ENCODE data around the gene MAP6. TPM values are rescaled to one million over a fixed set of nuclear protein-coding genes. Genes with fewer than 3 reads are reported as not detected.

The MAP6 gene
- total RNA-seq, 1 experiment from 2014 or later = not detected

- no peak for DNase-seq (ENCODE audit: low read depth, low spot score)
- POLR2A ChIA-PET = no interaction called here
- H3K27ac ChIP-seq (ENCODE audit: low read depth, low read length) = no peak overlapping the region
These were observed 14.5 kb downstream of the MAP6 start for GRCh38 chr11:75654314-75654713.

More at GRCh38 chr11:75654314-75654713, 14.5 kb downstream of the MAP6 start:
- no TSS peak for BruUV-seq (replicated peaks)
- Histone ChIP-seq H3K36me3 (ENCODE audit: control insufficient read depth in 1 of 2, insufficient read depth in 2 of 2, low read length in 2 of 2) (no peaks in the 10 kb centered on the region), H3K4me3 (replicated peaks in 1 of 2; ENCODE audit: low read depth in 1 of 2, low read length in 2 of 2) (no peak overlapping the region), H3K27me3 (ENCODE audit: insufficient read depth, low read length) (no peaks in the 10 kb centered on the region), H4K20me1 (ENCODE audit: insufficient read depth) (no peaks in the 10 kb centered on the region), H3K9me3 (ENCODE audit: control insufficient read depth in 1 of 2, insufficient read depth in 1 of 2, low read depth in 1 of 2, low read length in 2 of 2) (no peaks in the 10 kb centered on the region), H3K4me2 (ENCODE audit: low read length) (no peak overlapping the region), H3K9me2 (ENCODE audit: insufficient read depth) (no peaks in the 10 kb centered on the region), H3K4me1 (ENCODE audit: control insufficient read depth in 1 of 2, insufficient read depth in 2 of 2, low read length in 2 of 2) (no peaks in the 10 kb centered on the region; a peak in 1 of 4 replicates), H3K79me2 (ENCODE audit: insufficient read depth, low read length) (no peaks in the 10 kb centered on the region), H2AFZ (ENCODE audit: low read depth, low read length, poor library complexity, severe bottlenecking) (no peak overlapping the region), H3K9ac (ENCODE audit: low read length) (no peak overlapping the region)
- ChIA-PET CTCF (no interaction called here), RAD21 (ENCODE audit: low non-redundant PET in 1 of 2, low total read pairs in 2 of 2, uncharacterized antibody in 2 of 2, unreplicated experiment in 2 of 2) (no interaction called here)
- ATAC-seq = no peak
- TF ChIP-seq ATF3 (IDR thresholded peaks at IDR 0.05) (no peak), ZFX (IDR thresholded peaks at IDR 0.05) (no peak), REST (IDR thresholded peaks at IDR 0.05; ENCODE audit: low read depth) (no peak), CEBPB (IDR thresholded peaks at IDR 0.05; ENCODE audit: low read depth) (no peak), SP1 (IDR thresholded peaks at IDR 0.05; ENCODE audit: low read depth) (no peak), CBX3 (IDR thresholded peaks at IDR 0.05; ENCODE audit: low read depth) (no peak), EGR1 (IDR thresholded peaks at IDR 0.05; ENCODE audit: low read depth) (no peak), FOSL1 (IDR thresholded peaks at IDR 0.05; ENCODE audit: low read depth) (no peak)
- intact Hi-C loops (cut with micrococcal nuclease) = no loop called here
